IMR-90 (cell line): Measurements from ENCODE around the gene STKLD1. TPM values are rescaled to one million over a fixed set of nuclear protein-coding genes. Genes with fewer than 3 reads are reported as not detected.

Source experiments
- ATAC-seq: fragments of 200-7000 bp; cut with Tn5 transposase; 2 replicates; pipeline ENCODE4 v1.9.1; 2020; ENCODE audit warnings: low read depth, mild to moderate bottlenecking, moderate library complexity
- BruUV-seq: library from RNA; stranded (reverse); fragments of 400-500 nt; replicated peaks from 2 replicates; lab custom pipeline; 2021; lab: Mats Ljungman, UMichigan
- CTCF ChIA-PET: fragments of 300-600 bp; formaldehyde crosslinking; extraction: SDS; loops from one replicate; lab custom pipeline; 2021; ENCODE audit warnings: antibody characterized with exemption; lab: Yijun Ruan, JAX
- POLR2A ChIA-PET: fragments of 300-600 bp; sonication (Branson Sonifier 250); formaldehyde crosslinking; loops from one replicate; lab custom pipeline; 2022; ENCODE audit warnings: antibody characterized with exemption; ENCODE audit not compliant: unreplicated experiment; lab: Charles Lee
- DNase-seq: peaks from one replicate; pipeline ENCODE4 v3.0.0; 2013
- H2AFZ ChIP-seq: replicated peaks from 2 replicates; pipeline ENCODE3; 2013; ENCODE audit warnings: low read length, mild to moderate bottlenecking; ENCODE audit not compliant: poor library complexity
- H2AK5ac ChIP-seq: 2 replicates; pipeline ENCODE4 v1.6.1; 2013; ENCODE audit warnings: low read depth, low read length, inconsistent platforms
- H2AK9ac ChIP-seq: replicated peaks from 2 replicates; pipeline ENCODE3; 2013; ENCODE audit warnings: mild to moderate bottlenecking, low read depth, low read length, moderate library complexity; ENCODE audit not compliant: poor library complexity
- H2BK120ac ChIP-seq: 2 replicates; pipeline ENCODE4 v1.6.1; 2013; ENCODE audit warnings: low read depth, low read length, inconsistent platforms
- H2BK15ac ChIP-seq: 3 replicates; pipeline ENCODE4 v1.6.1; 2013; ENCODE audit warnings: low read depth, low read length, inconsistent platforms
- H2BK20ac ChIP-seq: 2 replicates; pipeline ENCODE4 v1.6.1; 2013; ENCODE audit warnings: low read depth, mild to moderate bottlenecking, inconsistent platforms, low read length, moderate library complexity
- H2BK5ac ChIP-seq: 2 replicates; pipeline ENCODE4 v1.6.1; 2013; ENCODE audit warnings: mild to moderate bottlenecking, low read depth, low read length, inconsistent platforms; ENCODE audit not compliant: poor library complexity, severe bottlenecking
- H3K14ac ChIP-seq: replicated peaks from 2 replicates; pipeline ENCODE4 v1.6.1; 2013; ENCODE audit warnings: low read depth, low read length, inconsistent platforms
- H3K18ac ChIP-seq: 2 replicates; pipeline ENCODE4 v1.6.1; 2013; ENCODE audit warnings: low read depth, low read length, control low read depth
- H3K23ac ChIP-seq: 2 replicates; pipeline ENCODE4 v1.6.1; 2013; ENCODE audit warnings: low read depth, low read length, inconsistent platforms
- H3K27ac ChIP-seq: 2 replicates; pipeline ENCODE4 v1.5.1; 2013; ENCODE audit warnings: mild to moderate bottlenecking, control low read depth, low read length; ENCODE audit not compliant: insufficient read depth
- H3K27me3 ChIP-seq: 2 replicates; pipeline ENCODE4 v1.6.1; 2013; ENCODE audit warnings: low read length; ENCODE audit not compliant: control insufficient read depth, insufficient read depth
- H3K36me3 ChIP-seq: 2 replicates; pipeline ENCODE4 v1.6.1; 2013; ENCODE audit warnings: low read length, mixed read lengths; ENCODE audit not compliant: control insufficient read depth, insufficient read depth
- H3K4ac ChIP-seq: 2 replicates; pipeline ENCODE4 v1.6.1; 2013; ENCODE audit warnings: low read depth, low read length, inconsistent platforms
- H3K4me1 ChIP-seq: 2 replicates; pipeline ENCODE4 v1.6.1; 2013; ENCODE audit warnings: low read length, mixed read lengths; ENCODE audit not compliant: control insufficient read depth, insufficient read depth
- H3K4me2 ChIP-seq: 2 replicates; pipeline ENCODE4 v1.6.1; 2013; ENCODE audit warnings: low read depth, mild to moderate bottlenecking, control low read depth, low read length, moderate library complexity
- H3K4me3 ChIP-seq: 2 replicates; pipeline ENCODE4 v1.5.1; 2013; ENCODE audit warnings: low read depth, mild to moderate bottlenecking, control low read depth, low read length, moderate library complexity; ENCODE audit not compliant: insufficient read depth
- H3K56ac ChIP-seq: 2 replicates; pipeline ENCODE4 v1.6.1; 2013; ENCODE audit warnings: low read length, inconsistent platforms; ENCODE audit not compliant: insufficient read depth; ENCODE audit errors: extremely low read depth
- H3K79me1 ChIP-seq, 2 experiments: 2 replicates each; pipeline ENCODE4 v1.6.1; 2013; ENCODE audit warnings: low read length in 2 of 2, inconsistent platforms in 1 of 2, low read depth in 1 of 2
- H3K9ac ChIP-seq: 2 replicates; pipeline ENCODE4 v1.6.1; 2013; ENCODE audit warnings: low read depth, low read length, control low read depth
- H3K9me1 ChIP-seq: 2 replicates; pipeline ENCODE4 v1.6.1; 2013; ENCODE audit warnings: low read length, inconsistent platforms; ENCODE audit not compliant: insufficient read depth
- H3K9me3 ChIP-seq: 2 replicates; pipeline ENCODE4 v1.6.1; 2013; ENCODE audit warnings: low read length; ENCODE audit not compliant: control insufficient read depth, insufficient read depth
- H4K20me1 ChIP-seq: 2 replicates; pipeline ENCODE4 v1.6.1; 2013; ENCODE audit warnings: low read length, inconsistent platforms; ENCODE audit not compliant: insufficient read depth
- H4K5ac ChIP-seq: 2 replicates; pipeline ENCODE4 v1.6.1; 2013; ENCODE audit warnings: mild to moderate bottlenecking, low read depth, low read length, control low read depth
- H4K8ac ChIP-seq, 2 experiments: 2 replicates each; pipeline ENCODE4 v1.6.1; 2013; ENCODE audit warnings: low read depth in 2 of 2, low read length in 2 of 2, control low read depth in 1 of 2, inconsistent platforms in 1 of 2
- H4K91ac ChIP-seq: 2 replicates; pipeline ENCODE4 v1.6.1; 2013; ENCODE audit warnings: low read depth, low read length, inconsistent platforms; ENCODE audit not compliant: insufficient read depth
- MAFK ChIP-seq: IDR thresholded peaks from 2 replicates; pipeline ENCODE4 v1.6.1; 2012; ENCODE audit warnings: low read depth, low read length, improper control_type of control experiment
- POLR2A ChIP-seq: IDR thresholded peaks from 2 replicates; pipeline ENCODE4 v1.6.1; 2012; ENCODE audit warnings: mild to moderate bottlenecking, low read depth, low read length
- RCOR1 ChIP-seq: IDR thresholded peaks from 2 replicates; pipeline ENCODE4 v1.6.1; 2012; ENCODE audit warnings: mild to moderate bottlenecking, low read length, improper control_type of control experiment; ENCODE audit not compliant: insufficient replicate concordance
- WGBS, 2 experiments: methylation state at CpG; one replicate each; pipeline versions ENCODE4 v1.1.5 to v1.1.7; 2013; ENCODE audit warnings: missing lambda C conversion rate in 2 of 2; ENCODE audit not compliant: insufficient read length in 1 of 2; ENCODE audit errors: extremely low coverage in 2 of 2; 5-methylcytosine and 5-hydroxymethylcytosine counted together
- dilution Hi-C: fragments of 300-500 bp; cut with HindIII; formaldehyde crosslinking; loops from one replicate; pipeline ENCODE4 v1.14.3; 2018; ENCODE audit warnings: low sequenced_read_pairs; ENCODE audit not compliant: unreplicated experiment
- in situ Hi-C: fragments of 300-500 bp; cut with MboI; formaldehyde crosslinking; loops from 3 replicates; pipeline ENCODE4 v1.14.3; 2019; ENCODE audit warnings: low sequenced_read_pairs, inconsistent platforms, mixed read lengths
- intact Hi-C: fragments of 100-400 bp; cut with micrococcal nuclease; formaldehyde crosslinking; loops from 2 replicates; pipeline ENCODE4 v1.10.0; 2022
- polyA plus RNA-seq, 3 experiments: library from polyadenylated mRNA; depleted of rRNA; stranded (reverse); fragments of >200 nt; gene quantifications; 2 replicates each; pipeline ENCODE4 v1.2.3, GENCODE V29; 2012; ENCODE audit warnings: low replicate concordance in 1 of 3
- total RNA-seq: library from RNA; depleted of rRNA; stranded (reverse); fragments of >200 nt; gene quantifications from 2 replicates; pipeline ENCODE4 v1.2.3, GENCODE V29; 2012

The STKLD1 gene
- total and polyA plus RNA-seq, 2 of the 4 experiments (the other 2 are of a cell fraction): 0.54 to 0.65 TPM

DNA sequence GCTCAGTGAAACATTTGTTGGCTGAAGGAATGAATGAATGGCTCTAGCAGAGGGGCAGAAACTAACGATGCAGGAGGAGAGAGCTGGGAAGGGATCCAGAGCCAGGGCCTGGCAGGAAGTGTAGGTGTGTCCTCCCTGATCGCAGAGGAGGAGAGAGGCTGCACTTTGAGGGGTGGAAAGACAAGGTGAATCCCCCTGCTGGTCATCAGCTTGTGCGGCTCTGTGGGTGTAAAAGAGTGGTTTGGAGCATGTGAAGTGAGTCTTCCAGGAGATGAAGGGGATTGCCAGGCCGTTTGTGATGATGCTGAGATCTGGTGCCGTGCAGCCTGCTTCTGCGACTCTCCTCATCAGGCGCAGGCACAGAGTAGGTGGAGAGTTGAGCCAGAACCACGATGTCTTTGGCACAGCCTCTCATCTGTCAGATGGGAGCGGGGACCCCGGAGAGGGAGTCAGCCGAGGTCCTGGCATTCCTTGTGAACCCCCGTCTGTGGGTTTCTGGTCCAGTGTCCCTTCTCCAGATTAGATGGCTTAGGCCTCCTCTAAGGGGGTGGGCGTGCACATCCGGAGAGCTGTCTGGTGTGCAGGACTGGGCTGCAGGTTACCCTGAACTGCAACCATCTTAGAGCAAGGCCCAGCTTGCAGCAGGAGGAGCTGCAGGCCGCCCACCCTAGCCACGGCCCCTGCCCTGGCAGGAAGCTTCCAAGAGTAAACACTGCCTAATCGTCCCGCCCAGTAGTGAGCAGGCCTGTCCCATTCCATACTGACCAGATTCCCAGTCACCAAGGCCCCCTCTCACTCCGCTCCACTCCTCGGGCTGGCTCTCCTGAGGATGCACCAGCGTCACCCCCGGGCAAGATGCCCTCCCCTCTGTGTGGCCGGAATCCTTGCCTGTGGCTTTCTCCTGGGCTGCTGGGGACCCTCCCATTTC is 45.7 kb downstream of the STKLD1 start, which contains the start of gene ADAMTS13 (continued):
- TF ChIP-seq POLR2A: no peak

DNA sequence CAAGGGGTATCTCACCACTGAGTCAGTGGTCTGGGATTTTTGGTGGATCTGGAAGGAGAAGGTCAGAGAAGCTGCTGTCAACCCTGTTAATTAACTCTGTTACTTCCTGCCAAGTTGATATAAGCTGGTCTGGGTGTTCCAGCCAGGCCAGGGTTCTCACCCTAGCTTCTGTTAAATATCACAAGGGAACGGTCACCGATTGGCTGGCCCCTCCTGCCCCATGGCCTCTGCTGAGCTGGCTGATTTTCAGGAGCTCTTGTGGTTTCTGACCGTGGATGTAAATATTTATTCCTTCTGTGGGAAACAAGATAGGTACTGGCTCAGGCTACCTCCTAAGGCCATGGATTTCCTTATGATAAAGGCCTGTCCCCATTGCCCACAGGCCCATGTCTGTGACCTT is 47.0 kb downstream of the STKLD1 start:
- H3K27ac ChIP-seq: no peak overlapping the region; the same call in 1 of the 2 replicates
- TF ChIP-seq RCOR1 (no peak), MAFK (peak; percentile 24; the same call in 1 of the 2 replicates)
- no peaks in the 10 kb centered on the region for H3K9me3 ChIP-seq
- DNase-seq (peak; percentile 69), ATAC-seq (peak; percentile 85)
- H4K5ac ChIP-seq: no peak overlapping the region
- H3K4me3 ChIP-seq: no peak overlapping the region
- H3K27me3 ChIP-seq: peaks cover 7% of the 10 kb centered on the region; the same call in 1 of the 2 replicates
- peaks cover 0 to 3% of the 10 kb centered on the region in 2 experiments; a peak in 1 of 4 replicates for H3K79me1 ChIP-seq
- H3K9me1 ChIP-seq: peaks cover 14% of the 10 kb centered on the region
- H4K20me1 ChIP-seq: peaks cover 8% of the 10 kb centered on the region; the same call in 1 of the 2 replicates
- dilution Hi-C loops (no loop called here), in situ Hi-C loops (no loop called here), intact Hi-C loops (loop anchor here (5.0 kb wide), 1 partner anchor 34 kb away; the partner anchor contains the start of gene CACFD1)
- no peak overlapping the region for H2AFZ ChIP-seq
- H3K4me2 ChIP-seq: no peak overlapping the region; the same call in 1 of the 2 replicates
- peak overlapping the region; percentile 73; the same call in 1 of the 2 replicates for H2AK5ac ChIP-seq
- ChIA-PET POLR2A (no interaction called here), CTCF (no interaction called here)
- no peak overlapping the region for H3K4ac ChIP-seq
- no TSS peak for BruUV-seq
- H3K4me1 ChIP-seq: peaks cover 8% of the 10 kb centered on the region; the same call in 1 of the 2 replicates
- H3K36me3 ChIP-seq: peaks cover 4% of the 10 kb centered on the region; the same call in 1 of the 2 replicates
- H3K14ac ChIP-seq: no peak overlapping the region
- no peak overlapping the region for H3K18ac ChIP-seq
- H2BK120ac ChIP-seq: no peak overlapping the region
- H3K23ac ChIP-seq: no peak overlapping the region
- no CpG with 5 or more reads among the region's 3 CpGs for WGBS, 2 experiments
- H2BK20ac ChIP-seq: no peak overlapping the region
- no peak overlapping the region for H4K91ac ChIP-seq
- no peak overlapping the region for H2BK5ac ChIP-seq
- no peak overlapping the region for H4K8ac ChIP-seq
- H2AK9ac ChIP-seq: peak overlapping the region; percentile 50
- no peak overlapping the region for H3K9ac ChIP-seq
- no peak overlapping the region for H2BK15ac ChIP-seq
- H3K56ac ChIP-seq: peak overlapping the region; percentile 1; the same call in 1 of the 2 replicates
